Activated CD4-positive, alpha-beta T cell treated with anti-CD3 and anti-CD28 coated beads for 36 hours (primary cell): Measurements from ENCODE around the gene PTPN3. TPM values are rescaled to one million over a fixed set of nuclear protein-coding genes. Genes with fewer than 3 reads are reported as not detected.

Experiments used
- ATAC-seq: fragments of 200-7000 bp; cut with Tn5 transposase; one replicate; pipeline ENCODE4 v1.10.0; 2021; ENCODE audit warnings: mild to moderate bottlenecking, moderate library complexity
- CTCF ChIA-PET: fragments of 350-600 bp; sonication (Branson Sonifier 250); formaldehyde crosslinking; loops from one replicate; lab custom pipeline; 2021; ENCODE audit warnings: antibody characterized with exemption; lab: Charles Lee
- POLR2A ChIA-PET: fragments of 350-600 bp; sonication (Branson Sonifier 250); formaldehyde crosslinking; loops from one replicate; lab custom pipeline; 2021; ENCODE audit warnings: antibody characterized with exemption, inconsistent platforms; lab: Charles Lee
- DNase-seq: peaks from one replicate; pipeline ENCODE4 v3.0.0-alpha.2; 2020
- H3K27ac Mint-ChIP-seq: one replicate; pipeline ENCODE4 v1.8.0; 2021; ENCODE audit warnings: mixed read lengths
- H3K27me3 Mint-ChIP-seq: one replicate; pipeline ENCODE4 v1.8.0; 2021; ENCODE audit warnings: mixed read lengths
- H3K36me3 Mint-ChIP-seq: one replicate; pipeline ENCODE4 v1.8.0; 2021; ENCODE audit warnings: low read depth, mixed read lengths
- H3K4me1 Mint-ChIP-seq: one replicate; pipeline ENCODE4 v1.8.0; 2021; ENCODE audit warnings: mixed read lengths
- H3K4me3 Mint-ChIP-seq: one replicate; pipeline ENCODE4 v1.8.0; 2021; ENCODE audit warnings: mild to moderate bottlenecking, moderate library complexity, mixed read lengths
- H3K9me3 Mint-ChIP-seq: one replicate; pipeline ENCODE4 v1.8.0; 2021; ENCODE audit warnings: low read depth, mixed read lengths
- intact Hi-C, 2 experiments: fragments of 100-400 bp; cut with DNase I in 1 of 2; cut with micrococcal nuclease in 1 of 2; formaldehyde crosslinking; loops; one replicate each; pipeline versions ENCODE4 v1.14.2 to v1.15.1; 2022 to 2024; cut with DNase I, micrococcal nuclease
- microRNA-seq: library from miRNA; unstranded; fragments of <30 nt; microRNA quantifications from one replicate; pipeline ENCODE4 v1.2.0, GENCODE V29; 2021; ENCODE audit warnings: borderline replicate concordance
- total RNA-seq, 2 experiments: library from RNA; stranded (reverse); gene quantifications; one replicate each; pipeline ENCODE4 v1.2.3, GENCODE V29; 2021

The PTPN3 gene
- total RNA-seq, 2 experiments from 2014 or later = 0.32 to 0.46 TPM

GRCh38 chr9:109331353-109331752, 166.8 kb downstream of the PTPN3 start:
- H3K27me3 Mint-ChIP-seq = peaks cover 19% of the 10 kb centered on the region
- POLR2A ChIA-PET = no interaction called here
- CTCF ChIA-PET = no interaction called here
- ATAC-seq (no peak), DNase-seq (no peak)
- H3K9me3 Mint-ChIP-seq = no peaks in the 10 kb centered on the region
- no peak overlapping the region for H3K27ac Mint-ChIP-seq
- H3K4me3 Mint-ChIP-seq = no peak overlapping the region
- intact Hi-C loops = no loop called here
- H3K4me1 Mint-ChIP-seq = no peaks in the 10 kb centered on the region
- H3K36me3 Mint-ChIP-seq = no peaks in the 10 kb centered on the region

GRCh38 chr9:109329638-109330258, 168.4 kb downstream of the PTPN3 start:
- intact Hi-C loops = loop anchor here in 1 of 2 experiments (10.0 kb wide), 1 partner anchor 395 kb away; the partner anchor contains the start of genes ABITRAM and ELP1
- no peaks in the 10 kb centered on the region for H3K4me1 Mint-ChIP-seq
- no peaks in the 10 kb centered on the region for H3K9me3 Mint-ChIP-seq
- H3K4me3 Mint-ChIP-seq = no peak overlapping the region
- no peak overlapping the region for H3K27ac Mint-ChIP-seq
- ChIA-PET POLR2A (no interaction called here), CTCF (interaction anchor here (1.5 kb wide), 1 partner anchor 141 kb away, joined by 8 read pairs; no protein-coding TSS in a partner anchor)
- peaks cover 21% of the 10 kb centered on the region for H3K27me3 Mint-ChIP-seq
- DNase-seq = no peak
- no peak for ATAC-seq
- H3K36me3 Mint-ChIP-seq = no peaks in the 10 kb centered on the region

GRCh38 chr9:109328978-109329637, 169.0 kb downstream of the PTPN3 start:
- Mint-ChIP-seq H3K27me3 (peaks cover 21% of the 10 kb centered on the region), H3K4me3 (no peak overlapping the region), H3K9me3 (no peaks in the 10 kb centered on the region), H3K4me1 (no peaks in the 10 kb centered on the region), H3K36me3 (no peaks in the 10 kb centered on the region), H3K27ac (no peak overlapping the region)
- ATAC-seq (no peak), DNase-seq (no peak)
- intact Hi-C loops = loop anchor here in 1 of 2 experiments (10.0 kb wide), 1 partner anchor 394 kb away; the partner anchor contains the start of genes ABITRAM and ELP1
- CTCF ChIA-PET = interaction anchor here (1.5 kb wide), 1 partner anchor 141 kb away, joined by 8 read pairs; no protein-coding TSS in a partner anchor
- POLR2A ChIA-PET = no interaction called here

Small RNAs within 50 kb of the gene (microRNA-seq; reads per million reads assigned to microRNA genes)
- gene MIR3927 = not detected

Other genes with a start within 250 kb of the PTPN3 start
- gene EPB41L4B, start 177.2 kb downstream of the PTPN3 start, total RNA-seq = under 1 TPM; 0.23 to 0.33 TPM